ENCODE data around the gene CLMN.

Gene CLMN

DNA sequence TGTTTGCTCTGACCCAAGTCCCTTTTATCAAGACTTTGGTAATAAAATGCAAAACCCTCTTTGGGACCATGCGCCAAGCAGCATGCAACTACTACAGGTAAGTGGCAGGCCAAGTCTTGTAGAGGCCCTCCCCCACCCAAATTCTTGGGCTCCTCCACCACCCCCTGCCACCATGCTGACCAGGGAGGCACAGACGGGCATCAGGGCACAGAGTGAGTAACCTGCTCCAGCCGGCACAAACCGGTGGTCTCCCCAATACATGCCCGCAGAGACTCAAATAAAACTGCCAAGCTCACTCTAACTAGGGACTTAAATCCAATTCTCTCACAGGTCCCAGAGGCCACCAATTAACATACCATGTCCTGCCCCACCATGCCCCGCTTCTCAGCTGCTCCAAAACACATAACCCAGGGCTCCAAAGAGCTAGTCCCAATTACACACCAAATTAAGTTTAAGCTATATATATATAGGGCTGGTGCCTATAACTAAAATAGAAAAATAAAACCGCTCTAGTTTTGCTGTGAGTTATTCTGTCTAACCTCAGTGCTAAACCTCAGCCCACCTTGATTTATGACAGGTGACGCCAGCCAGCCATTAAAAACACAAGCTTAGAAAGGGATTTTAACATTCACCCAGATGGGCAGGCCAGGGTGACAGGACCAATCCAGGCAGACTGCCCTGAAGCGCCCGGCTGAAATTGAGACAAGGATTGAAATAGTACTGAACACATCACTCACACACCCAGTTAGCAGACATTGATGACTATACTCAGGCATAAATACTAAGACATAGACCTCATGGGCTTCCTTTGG lies 81.0 kb downstream of the CLMN start:
- H3K9me3 ChIP-seq, result no peaks in the 10 kb centered on the region
- intact Hi-C loops (cut with DNase I; ENCODE audit: low total_unique reads), result no loop called here
- no peak overlapping the region for H3K4me3 ChIP-seq
- H3K27me3 ChIP-seq, result no peaks in the 10 kb centered on the region
- DNase-seq, result no peak
- H3K27ac ChIP-seq, result no peak overlapping the region
- H3K36me3 ChIP-seq, result no peaks in the 10 kb centered on the region
- TF ChIP-seq, protein P1, sequence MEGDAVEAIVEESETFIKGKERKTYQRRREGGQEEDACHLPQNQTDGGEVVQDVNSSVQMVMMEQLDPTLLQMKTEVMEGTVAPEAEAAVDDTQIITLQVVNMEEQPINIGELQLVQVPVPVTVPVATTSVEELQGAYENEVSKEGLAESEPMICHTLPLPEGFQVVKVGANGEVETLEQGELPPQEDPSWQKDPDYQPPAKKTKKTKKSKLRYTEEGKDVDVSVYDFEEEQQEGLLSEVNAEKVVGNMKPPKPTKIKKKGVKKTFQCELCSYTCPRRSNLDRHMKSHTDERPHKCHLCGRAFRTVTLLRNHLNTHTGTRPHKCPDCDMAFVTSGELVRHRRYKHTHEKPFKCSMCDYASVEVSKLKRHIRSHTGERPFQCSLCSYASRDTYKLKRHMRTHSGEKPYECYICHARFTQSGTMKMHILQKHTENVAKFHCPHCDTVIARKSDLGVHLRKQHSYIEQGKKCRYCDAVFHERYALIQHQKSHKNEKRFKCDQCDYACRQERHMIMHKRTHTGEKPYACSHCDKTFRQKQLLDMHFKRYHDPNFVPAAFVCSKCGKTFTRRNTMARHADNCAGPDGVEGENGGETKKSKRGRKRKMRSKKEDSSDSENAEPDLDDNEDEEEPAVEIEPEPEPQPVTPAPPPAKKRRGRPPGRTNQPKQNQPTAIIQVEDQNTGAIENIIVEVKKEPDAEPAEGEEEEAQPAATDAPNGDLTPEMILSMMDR (IDR thresholded peaks at IDR 0.05), result no peak
- H3K4me1 ChIP-seq, result peaks cover 0 to 31% (median 8%) of the 10 kb centered on the region in 4 donors

DNA sequence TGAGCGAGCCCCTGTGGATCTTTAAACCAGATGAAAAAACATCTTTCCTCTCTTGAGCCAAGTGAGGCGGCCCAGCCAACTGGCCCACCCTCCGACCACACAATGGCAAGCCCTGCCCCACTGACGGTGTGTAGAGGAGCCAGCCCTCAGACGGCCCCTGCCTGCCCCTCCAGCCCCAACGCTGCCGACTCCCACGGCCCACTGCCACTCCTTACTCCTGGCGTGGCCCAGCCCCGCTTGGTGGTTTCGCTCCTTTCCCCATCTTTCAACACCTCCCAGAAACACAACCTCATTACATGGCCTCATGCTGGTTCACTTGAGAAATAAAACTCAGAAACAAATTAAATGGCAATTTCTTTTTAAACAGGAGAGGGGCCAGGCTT lies 81.8 kb downstream of the CLMN start:
- no peaks in the 10 kb centered on the region for H3K27me3 ChIP-seq
- H3K36me3 ChIP-seq, result no peaks in the 10 kb centered on the region
- no peak overlapping the region for H3K27ac ChIP-seq
- TF ChIP-seq, protein P1 (IDR thresholded peaks at IDR 0.05), result no peak
- H3K4me1 ChIP-seq, result peaks cover 0 to 36% (median 10%) of the 10 kb centered on the region in 4 donors
- DNase-seq, result no peak
- intact Hi-C loops (cut with DNase I; ENCODE audit: low total_unique reads), result no loop called here
- H3K9me3 ChIP-seq, result no peaks in the 10 kb centered on the region
- H3K4me3 ChIP-seq, result no peak overlapping the region

DNA sequence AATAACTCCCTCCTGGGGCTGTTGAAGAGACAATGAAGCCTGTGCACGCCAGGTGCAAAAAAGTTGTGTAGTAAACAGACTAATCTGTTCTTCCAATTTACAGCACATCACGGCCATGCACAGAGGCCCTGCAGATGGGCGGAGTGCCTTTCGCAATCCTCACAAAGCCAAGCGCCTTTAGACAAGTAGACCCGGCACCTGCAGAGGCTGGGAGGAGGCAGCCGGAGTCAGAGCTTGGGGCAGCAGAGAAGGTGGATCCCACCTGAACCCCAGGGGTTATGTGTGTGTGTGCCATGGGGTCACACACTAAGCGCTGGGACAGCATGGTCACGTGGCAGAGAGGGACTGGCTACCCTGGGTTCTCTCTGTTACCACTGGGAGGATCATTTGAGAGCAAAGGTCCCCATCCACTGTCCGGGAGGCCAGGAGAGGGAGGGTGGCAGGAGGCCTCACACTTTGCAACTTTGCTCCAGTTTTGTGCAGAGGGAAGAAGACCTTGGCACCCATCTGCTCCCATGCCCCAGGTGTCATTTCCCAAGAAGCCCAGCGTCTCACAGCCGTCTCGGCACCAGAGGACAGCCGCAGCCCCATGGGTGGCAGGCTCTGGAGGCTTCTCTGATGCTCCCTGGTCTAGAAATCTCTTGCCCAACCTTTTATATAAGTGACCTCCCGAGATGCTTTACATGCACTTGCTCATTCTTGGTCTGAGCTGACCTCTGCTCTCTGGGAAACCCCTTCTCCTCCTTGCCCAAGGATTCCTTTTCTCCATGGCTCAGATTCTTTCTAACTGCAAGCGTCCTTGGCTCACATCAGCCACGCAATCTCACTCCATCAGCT lies 82.4 kb downstream of the CLMN start:
- H3K4me3 ChIP-seq, result no peak overlapping the region
- no peak for DNase-seq
- H3K36me3 ChIP-seq, result no peaks in the 10 kb centered on the region
- peaks cover 0 to 42% (median 12%) of the 10 kb centered on the region in 4 donors for H3K4me1 ChIP-seq
- intact Hi-C loops (cut with DNase I; ENCODE audit: low total_unique reads), result no loop called here
- no peaks in the 10 kb centered on the region for H3K9me3 ChIP-seq
- TF ChIP-seq, protein P1 (IDR thresholded peaks at IDR 0.05), result no peak
- no peaks in the 10 kb centered on the region for H3K27me3 ChIP-seq
- no peak overlapping the region for H3K27ac ChIP-seq

DNA sequence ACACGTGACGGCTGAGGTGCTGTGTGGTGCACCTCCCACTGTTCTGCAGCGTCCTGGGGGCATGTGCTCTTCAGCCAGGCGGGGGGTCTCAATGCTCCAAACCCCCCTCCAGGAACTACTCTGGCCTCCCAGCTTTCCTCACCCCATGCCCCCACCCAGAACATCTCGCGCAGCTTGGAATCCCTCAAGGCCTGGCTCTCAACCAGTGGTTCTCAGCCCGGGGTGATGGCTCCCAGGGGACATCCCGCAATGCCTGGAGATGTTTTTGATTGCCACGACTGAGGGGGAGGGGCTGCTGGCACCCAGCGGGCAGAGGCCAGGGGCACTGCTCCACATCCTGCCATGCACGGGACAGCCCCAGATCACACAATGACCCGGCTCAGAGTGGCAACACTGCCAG lies 83.5 kb downstream of the CLMN start:
- H3K27ac ChIP-seq, result no peak overlapping the region
- DNase-seq, result no peak
- intact Hi-C loops (cut with DNase I; ENCODE audit: low total_unique reads), result no loop called here
- H3K27me3 ChIP-seq, result no peaks in the 10 kb centered on the region
- H3K4me1 ChIP-seq, result peaks cover 0 to 47% (median 16%) of the 10 kb centered on the region in 4 donors
- H3K36me3 ChIP-seq, result no peaks in the 10 kb centered on the region
- H3K9me3 ChIP-seq, result no peaks in the 10 kb centered on the region
- no peak overlapping the region for H3K4me3 ChIP-seq
- TF ChIP-seq, protein P1 (IDR thresholded peaks at IDR 0.05), result no peak

DNA sequence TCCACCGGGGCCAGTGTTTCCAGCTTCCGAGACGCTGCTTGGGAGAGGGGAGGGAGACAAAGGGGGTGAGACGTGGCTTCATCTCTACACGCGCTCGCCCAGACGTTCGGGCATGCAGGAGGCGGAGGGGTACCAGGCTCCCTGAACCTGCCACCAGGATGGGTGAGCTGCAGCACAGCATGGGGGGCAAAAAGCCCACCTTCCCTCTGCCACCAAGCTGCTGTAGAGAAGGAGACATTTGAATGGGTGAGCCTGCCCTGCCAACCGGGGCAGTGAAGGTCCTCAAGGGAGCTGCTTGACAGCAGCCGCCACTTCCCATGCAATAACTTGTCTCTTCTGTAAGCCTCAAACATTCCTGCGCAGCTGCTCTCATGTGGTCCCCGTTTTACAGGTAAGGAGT lies 83.9 kb downstream of the CLMN start:
- intact Hi-C loops (cut with DNase I; ENCODE audit: low total_unique reads), result no loop called here
- no peak overlapping the region for H3K27ac ChIP-seq

More for the DNA sequence above, 83.9 kb downstream of the CLMN start:
- no peak for DNase-seq
- H3K4me1 ChIP-seq, result peaks cover 0 to 47% (median 18%) of the 10 kb centered on the region in 4 donors
- no peaks in the 10 kb centered on the region for H3K36me3 ChIP-seq
- TF ChIP-seq, protein P1 (IDR thresholded peaks at IDR 0.05), result no peak
- no peaks in the 10 kb centered on the region for H3K9me3 ChIP-seq
- no peaks in the 10 kb centered on the region for H3K27me3 ChIP-seq
- H3K4me3 ChIP-seq, result no peak overlapping the region

Measured in tibial artery (tissue), 4 donors.